HEK293 (cell line): ENCODE measurements around the gene JOSD2.

Experiments used
- CTCF ChIA-PET: fragments of 350-600 bp; formaldehyde crosslinking; extraction: SDS; loops from one replicate; lab custom pipeline; 2021; ENCODE audit warnings: antibody characterized with exemption; lab: Yijun Ruan, JAX
- POLR2A ChIA-PET: fragments of 300-600 bp; formaldehyde crosslinking; extraction: SDS; loops from one replicate; lab custom pipeline; 2020; ENCODE audit warnings: antibody characterized with exemption, inconsistent platforms; lab: Yijun Ruan, JAX
- H3K27ac ChIP-seq: fragments of 200-500 bp; sonication (Bioruptor generic); 2 replicates; pipeline ENCODE4 v1.5.1; 2014; ENCODE audit warnings: low read depth, low read length, control low read depth, inconsistent platforms; ENCODE audit errors: extremely low read depth
- H3K36me3 ChIP-seq, 2 experiments: fragments of 200-500 bp in 1 of 2; sonication (Bioruptor generic) in 1 of 2; 1 replicate in 1 of 2; 2 replicates in 1 of 2; pipeline ENCODE4 v1.5.1; 2014 to 2017; ENCODE audit warnings: inconsistent platforms in 2 of 2, low read length in 2 of 2; ENCODE audit not compliant: control insufficient read depth in 2 of 2, insufficient read depth in 1 of 2
- H3K4me1 ChIP-seq: fragments of 200-500 bp; sonication (Bioruptor generic); 2 replicates; pipeline ENCODE4 v1.5.1; 2014; ENCODE audit warnings: mild to moderate bottlenecking, low read length, inconsistent platforms; ENCODE audit not compliant: control insufficient read depth, insufficient read depth
- H3K4me3 ChIP-seq: 2 replicates; pipeline ENCODE4 v1.5.1; 2011; ENCODE audit warnings: low read depth, mild to moderate bottlenecking, control low read depth, low read length, moderate library complexity
- H3K9me3 ChIP-seq: fragments of 200-500 bp; sonication (Bioruptor generic); 2 replicates; pipeline ENCODE4 v1.5.1; 2014; ENCODE audit warnings: low read depth, low read length, inconsistent platforms; ENCODE audit not compliant: control insufficient read depth, insufficient read depth
- KLF16 ChIP-seq: fragments of 450-650 bp; formaldehyde crosslinking; IDR thresholded peaks from 2 replicates; pipeline ENCODE4 v1.5.1; 2017; ENCODE audit warnings: missing biosample characterization, missing genetic modification characterization
- KLF8 ChIP-seq: fragments of 450-650 bp; formaldehyde crosslinking; IDR thresholded peaks from 2 replicates; pipeline ENCODE4 v1.5.1; 2016; ENCODE audit warnings: missing biosample characterization, missing genetic modification characterization
- REPIN1 ChIP-seq: fragments of 450-650 bp; formaldehyde crosslinking; IDR thresholded peaks from 2 replicates; pipeline ENCODE4 v1.5.1; 2017; ENCODE audit warnings: missing biosample characterization, missing genetic modification characterization, low read depth
- SCRT2 ChIP-seq: fragments of 450-650 bp; formaldehyde crosslinking; IDR thresholded peaks from 2 replicates; pipeline ENCODE4 v1.5.1; 2016; ENCODE audit warnings: missing biosample characterization, missing genetic modification characterization
- YY2 ChIP-seq: fragments of 450-650 bp; formaldehyde crosslinking; IDR thresholded peaks from 2 replicates; pipeline ENCODE4 v1.5.1; 2016; ENCODE audit warnings: missing biosample characterization, missing genetic modification characterization
- ZNF354C ChIP-seq: fragments of 450-650 bp; formaldehyde crosslinking; IDR thresholded peaks from 2 replicates; pipeline ENCODE4 v1.5.1; 2016; ENCODE audit warnings: missing biosample characterization, missing genetic modification characterization, low read depth, borderline replicate concordance
- ZNF433 ChIP-seq: fragments of 450-650 bp; formaldehyde crosslinking; IDR thresholded peaks from 2 replicates; pipeline ENCODE4 v1.5.1; 2016; ENCODE audit warnings: missing biosample characterization, missing genetic modification characterization, low read depth
- ZNF529 ChIP-seq: fragments of 450-650 bp; formaldehyde crosslinking; IDR thresholded peaks from 2 replicates; pipeline ENCODE4 v1.5.1; 2017; ENCODE audit warnings: missing genetic modification characterization, missing biosample characterization; ENCODE audit not compliant: insufficient replicate concordance
- ZNF530 ChIP-seq: fragments of 450-650 bp; formaldehyde crosslinking; IDR thresholded peaks from 2 replicates; pipeline ENCODE4 v1.5.1; 2016; ENCODE audit warnings: low read depth, missing biosample characterization, missing genetic modification characterization
- ZNF596 ChIP-seq: fragments of 450-650 bp; IDR thresholded peaks from 2 replicates; pipeline ENCODE4 v1.5.0; 2018; ENCODE audit warnings: missing biosample characterization, mild to moderate bottlenecking, missing genetic modification characterization, moderate library complexity
- ZNF600 ChIP-seq: fragments of 450-650 bp; formaldehyde crosslinking; IDR thresholded peaks from 2 replicates; pipeline ENCODE4 v1.5.1; 2016; ENCODE audit warnings: missing biosample characterization, missing genetic modification characterization
- ZNF707 ChIP-seq: fragments of 450-650 bp; formaldehyde crosslinking; IDR thresholded peaks from 2 replicates; pipeline ENCODE4 v1.5.1; 2016; ENCODE audit warnings: missing biosample characterization, missing genetic modification characterization
- ZNF768 ChIP-seq: fragments of 450-650 bp; formaldehyde crosslinking; IDR thresholded peaks from 2 replicates; pipeline ENCODE4 v1.5.1; 2018; ENCODE audit warnings: missing biosample characterization, mild to moderate bottlenecking, missing genetic modification characterization
- ZSCAN16 ChIP-seq: fragments of 450-650 bp; formaldehyde crosslinking; IDR thresholded peaks from 2 replicates; pipeline ENCODE4 v1.5.1; 2016; ENCODE audit warnings: missing biosample characterization, missing genetic modification characterization
- TF ChIP-seq, protein P1 (sequence below): fragments of 450-650 bp; formaldehyde crosslinking; IDR thresholded peaks from 2 replicates; pipeline ENCODE4 v1.5.1; 2016; ENCODE audit warnings: missing biosample characterization, missing genetic modification characterization, borderline replicate concordance
- TF ChIP-seq, protein P2 (sequence below): fragments of 450-650 bp; formaldehyde crosslinking; IDR thresholded peaks from 2 replicates; pipeline ENCODE4 v1.5.0; 2017; ENCODE audit warnings: missing biosample characterization, missing genetic modification characterization, borderline replicate concordance
- TF ChIP-seq, protein P3 (sequence below): fragments of 450-650 bp; IDR thresholded peaks from 2 replicates; pipeline ENCODE4 v1.5.1; 2018; ENCODE audit warnings: missing biosample characterization, mild to moderate bottlenecking, missing genetic modification characterization
- TF ChIP-seq, protein P4 (sequence below): fragments of 450-650 bp; formaldehyde crosslinking; IDR thresholded peaks from 2 replicates; pipeline ENCODE4 v1.5.1; 2017; ENCODE audit warnings: missing biosample characterization, missing genetic modification characterization

Gene JOSD2

DNA sequence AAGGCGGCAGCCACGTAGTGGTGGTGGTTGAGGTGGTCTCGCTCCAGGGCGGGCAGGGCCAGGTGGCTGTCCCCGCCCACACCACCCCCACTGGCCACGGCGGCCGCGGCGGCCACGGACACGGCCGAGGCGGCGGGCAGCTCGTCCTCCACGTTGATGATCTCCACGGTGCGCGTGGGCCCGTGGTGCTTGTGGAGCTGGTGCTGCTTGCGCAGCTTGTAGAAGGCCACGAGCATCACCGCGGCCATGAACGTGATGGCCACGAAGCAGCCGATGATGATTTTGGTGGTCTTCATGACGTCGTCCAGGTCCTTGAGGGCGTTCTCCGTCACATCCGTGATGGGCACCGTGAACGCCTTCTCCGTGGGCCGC lies 6.7 kb upstream of the JOSD2 start (continued):
- no peak for TF ChIP-seq SCRT2 (tag by site-specific recombination)

DNA sequence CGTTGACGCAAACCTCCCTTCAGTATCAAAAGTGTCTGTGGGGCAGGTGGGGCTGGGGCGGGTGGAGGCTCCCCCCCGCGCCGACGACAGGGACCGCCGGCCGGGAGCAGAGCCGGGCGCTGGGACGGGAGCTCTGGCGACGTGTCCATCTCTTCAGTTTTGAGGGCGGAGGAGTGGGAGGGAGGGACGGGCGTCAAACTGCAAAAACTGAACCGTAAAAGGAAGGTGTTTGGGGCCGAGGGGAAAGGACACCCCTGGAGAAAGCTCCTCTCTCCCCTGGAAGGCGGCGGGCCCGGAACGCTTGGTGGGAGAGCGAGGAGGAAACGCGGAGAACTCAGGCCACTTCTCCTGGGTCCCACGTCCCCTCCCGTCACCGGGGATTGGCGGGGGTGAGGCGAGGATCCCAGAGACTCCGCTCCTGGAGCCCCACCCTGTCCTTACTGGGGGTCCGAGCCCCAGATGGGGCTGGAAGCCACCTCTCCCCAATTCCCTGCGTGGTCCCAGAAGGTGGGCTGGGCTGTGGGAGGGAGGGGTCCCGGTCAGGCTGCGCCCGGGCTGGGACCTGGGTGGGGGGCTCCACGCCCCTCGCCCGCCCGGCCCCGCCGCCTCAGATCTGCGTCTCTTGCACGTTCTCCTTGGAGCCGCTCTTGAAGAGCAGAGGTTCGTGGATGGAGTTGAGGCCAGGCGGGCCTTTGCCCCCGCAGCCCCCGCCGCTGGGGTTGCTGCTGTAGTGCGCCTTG lies 6.1 kb upstream of the JOSD2 start:
- peaks cover 0 to 9% of the 10 kb centered on the region in 2 experiments; a peak in 1 of 3 replicates for H3K36me3 ChIP-seq
- ChIA-PET CTCF (interaction anchor here (0.7 to 1.8 kb wide), 2 partner anchors 21 to 405 kb away, joined by 3 to 6 read pairs; no protein-coding TSS in a partner anchor), POLR2A (no interaction called here)
- peaks cover under 1% of the 10 kb centered on the region; the same call in 1 of the 2 replicates for H3K4me1 ChIP-seq
- TF ChIP-seq KLF8 (tag by site-specific recombination) = peak; percentile 86
- TF ChIP-seq YY2 (tag by site-specific recombination) = no peak
- no peak overlapping the region for H3K27ac ChIP-seq
- H3K9me3 ChIP-seq = no peaks in the 10 kb centered on the region
- H3K4me3 ChIP-seq = no peak overlapping the region

DNA sequence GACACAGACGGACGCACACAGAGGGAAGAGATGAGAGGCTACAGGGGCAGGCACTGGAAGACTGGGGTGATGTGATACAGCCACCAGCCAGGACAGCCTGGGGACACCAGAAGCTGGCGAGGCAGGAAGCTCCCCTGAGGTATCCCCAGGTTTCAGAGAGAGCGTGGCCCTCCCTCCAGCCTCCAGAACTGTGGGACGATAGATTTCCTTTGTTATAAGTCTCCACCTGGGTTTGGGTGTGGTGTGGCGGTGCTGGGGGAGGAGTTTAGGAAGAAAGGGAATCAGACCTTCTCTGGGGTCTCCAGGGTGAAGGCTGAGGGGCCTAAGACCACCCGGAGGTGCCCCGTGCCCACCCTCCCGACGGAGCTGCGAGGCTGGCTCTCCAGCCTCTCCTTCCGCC lies 5.5 kb upstream of the JOSD2 start:
- Histone ChIP-seq H3K4me1 (peaks cover 5% of the 10 kb centered on the region), H3K36me3 (peaks cover 0 to 9% of the 10 kb centered on the region in 2 experiments; a peak in 1 of 3 replicates), H3K9me3 (no peaks in the 10 kb centered on the region), H3K27ac (no peak overlapping the region), H3K4me3 (no peak overlapping the region)
- ChIA-PET CTCF (interaction anchor here (0.7 to 1.8 kb wide), 2 partner anchors 21 to 82 kb away, joined by 3 to 6 read pairs; no protein-coding TSS in a partner anchor), POLR2A (no interaction called here)
- TF ChIP-seq ZNF600 (tag by site-specific recombination) (no peak), KLF16 (tag by site-specific recombination) (no peak), ZNF354C (no peak), ZNF529 (tag by site-specific recombination) (no peak)
- TF ChIP-seq, protein P1, sequence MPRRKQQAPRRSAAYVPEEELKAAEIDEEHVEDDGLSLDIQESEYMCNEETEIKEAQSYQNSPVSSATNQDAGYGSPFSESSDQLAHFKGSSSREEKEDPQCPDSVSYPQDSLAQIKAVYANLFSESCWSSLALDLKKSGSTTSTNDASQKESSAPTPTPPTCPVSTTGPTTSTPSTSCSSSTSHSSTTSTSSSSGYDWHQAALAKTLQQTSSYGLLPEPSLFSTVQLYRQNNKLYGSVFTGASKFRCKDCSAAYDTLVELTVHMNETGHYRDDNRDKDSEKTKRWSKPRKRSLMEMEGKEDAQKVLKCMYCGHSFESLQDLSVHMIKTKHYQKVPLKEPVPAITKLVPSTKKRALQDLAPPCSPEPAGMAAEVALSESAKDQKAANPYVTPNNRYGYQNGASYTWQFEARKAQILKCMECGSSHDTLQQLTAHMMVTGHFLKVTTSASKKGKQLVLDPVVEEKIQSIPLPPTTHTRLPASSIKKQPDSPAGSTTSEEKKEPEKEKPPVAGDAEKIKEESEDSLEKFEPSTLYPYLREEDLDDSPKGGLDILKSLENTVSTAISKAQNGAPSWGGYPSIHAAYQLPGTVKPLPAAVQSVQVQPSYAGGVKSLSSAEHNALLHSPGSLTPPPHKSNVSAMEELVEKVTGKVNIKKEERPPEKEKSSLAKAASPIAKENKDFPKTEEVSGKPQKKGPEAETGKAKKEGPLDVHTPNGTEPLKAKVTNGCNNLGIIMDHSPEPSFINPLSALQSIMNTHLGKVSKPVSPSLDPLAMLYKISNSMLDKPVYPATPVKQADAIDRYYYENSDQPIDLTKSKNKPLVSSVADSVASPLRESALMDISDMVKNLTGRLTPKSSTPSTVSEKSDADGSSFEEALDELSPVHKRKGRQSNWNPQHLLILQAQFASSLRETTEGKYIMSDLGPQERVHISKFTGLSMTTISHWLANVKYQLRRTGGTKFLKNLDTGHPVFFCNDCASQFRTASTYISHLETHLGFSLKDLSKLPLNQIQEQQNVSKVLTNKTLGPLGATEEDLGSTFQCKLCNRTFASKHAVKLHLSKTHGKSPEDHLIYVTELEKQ (tag by site-specific recombination) = no peak

DNA sequence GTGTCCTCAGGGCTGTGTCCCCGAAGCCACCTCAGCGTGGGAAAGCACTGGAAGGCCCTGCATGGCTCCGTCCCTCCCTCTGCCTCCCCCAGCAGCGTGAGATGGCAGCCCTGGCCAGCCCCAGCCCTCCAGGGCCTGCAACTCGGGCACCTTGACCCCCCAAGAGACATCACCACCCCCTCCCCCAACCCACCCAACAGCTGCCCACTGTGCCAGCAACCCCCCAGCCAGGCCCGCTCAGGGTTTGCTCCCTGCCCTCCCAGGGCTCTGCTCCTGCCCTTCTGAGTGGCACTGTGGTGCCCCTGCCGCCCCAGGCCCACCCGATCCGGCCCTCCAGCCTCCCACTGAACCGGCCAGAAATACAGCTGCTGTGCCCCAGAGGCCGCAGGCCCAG lies 4.2 kb upstream of the JOSD2 start:
- H3K4me3 ChIP-seq = no peak overlapping the region
- CTCF ChIA-PET = no interaction called here
- peaks cover 5% of the 10 kb centered on the region for H3K4me1 ChIP-seq
- peaks cover 0 to 9% of the 10 kb centered on the region in 2 experiments; a peak in 1 of 3 replicates for H3K36me3 ChIP-seq
- TF ChIP-seq ZNF707 (no peak), ZNF530 (tag by site-specific recombination) (no peak), ZNF596 (tag by site-specific recombination) (no peak), ZNF768 (tag by site-specific recombination) (no peak), ZNF433 (tag by site-specific recombination) (no peak), REPIN1 (tag by site-specific recombination) (no peak), ZSCAN16 (tag by site-specific recombination) (no peak)
- TF ChIP-seq, protein P2, sequence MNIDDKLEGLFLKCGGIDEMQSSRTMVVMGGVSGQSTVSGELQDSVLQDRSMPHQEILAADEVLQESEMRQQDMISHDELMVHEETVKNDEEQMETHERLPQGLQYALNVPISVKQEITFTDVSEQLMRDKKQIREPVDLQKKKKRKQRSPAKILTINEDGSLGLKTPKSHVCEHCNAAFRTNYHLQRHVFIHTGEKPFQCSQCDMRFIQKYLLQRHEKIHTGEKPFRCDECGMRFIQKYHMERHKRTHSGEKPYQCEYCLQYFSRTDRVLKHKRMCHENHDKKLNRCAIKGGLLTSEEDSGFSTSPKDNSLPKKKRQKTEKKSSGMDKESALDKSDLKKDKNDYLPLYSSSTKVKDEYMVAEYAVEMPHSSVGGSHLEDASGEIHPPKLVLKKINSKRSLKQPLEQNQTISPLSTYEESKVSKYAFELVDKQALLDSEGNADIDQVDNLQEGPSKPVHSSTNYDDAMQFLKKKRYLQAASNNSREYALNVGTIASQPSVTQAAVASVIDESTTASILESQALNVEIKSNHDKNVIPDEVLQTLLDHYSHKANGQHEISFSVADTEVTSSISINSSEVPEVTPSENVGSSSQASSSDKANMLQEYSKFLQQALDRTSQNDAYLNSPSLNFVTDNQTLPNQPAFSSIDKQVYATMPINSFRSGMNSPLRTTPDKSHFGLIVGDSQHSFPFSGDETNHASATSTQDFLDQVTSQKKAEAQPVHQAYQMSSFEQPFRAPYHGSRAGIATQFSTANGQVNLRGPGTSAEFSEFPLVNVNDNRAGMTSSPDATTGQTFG (tag by site-specific recombination) = no peak
- TF ChIP-seq, protein P3, sequence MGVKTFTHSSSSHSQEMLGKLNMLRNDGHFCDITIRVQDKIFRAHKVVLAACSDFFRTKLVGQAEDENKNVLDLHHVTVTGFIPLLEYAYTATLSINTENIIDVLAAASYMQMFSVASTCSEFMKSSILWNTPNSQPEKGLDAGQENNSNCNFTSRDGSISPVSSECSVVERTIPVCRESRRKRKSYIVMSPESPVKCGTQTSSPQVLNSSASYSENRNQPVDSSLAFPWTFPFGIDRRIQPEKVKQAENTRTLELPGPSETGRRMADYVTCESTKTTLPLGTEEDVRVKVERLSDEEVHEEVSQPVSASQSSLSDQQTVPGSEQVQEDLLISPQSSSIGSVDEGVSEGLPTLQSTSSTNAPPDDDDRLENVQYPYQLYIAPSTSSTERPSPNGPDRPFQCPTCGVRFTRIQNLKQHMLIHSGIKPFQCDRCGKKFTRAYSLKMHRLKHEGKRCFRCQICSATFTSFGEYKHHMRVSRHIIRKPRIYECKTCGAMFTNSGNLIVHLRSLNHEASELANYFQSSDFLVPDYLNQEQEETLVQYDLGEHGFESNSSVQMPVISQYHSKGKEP (tag by site-specific recombination) = no peak
- TF ChIP-seq, protein P4, sequence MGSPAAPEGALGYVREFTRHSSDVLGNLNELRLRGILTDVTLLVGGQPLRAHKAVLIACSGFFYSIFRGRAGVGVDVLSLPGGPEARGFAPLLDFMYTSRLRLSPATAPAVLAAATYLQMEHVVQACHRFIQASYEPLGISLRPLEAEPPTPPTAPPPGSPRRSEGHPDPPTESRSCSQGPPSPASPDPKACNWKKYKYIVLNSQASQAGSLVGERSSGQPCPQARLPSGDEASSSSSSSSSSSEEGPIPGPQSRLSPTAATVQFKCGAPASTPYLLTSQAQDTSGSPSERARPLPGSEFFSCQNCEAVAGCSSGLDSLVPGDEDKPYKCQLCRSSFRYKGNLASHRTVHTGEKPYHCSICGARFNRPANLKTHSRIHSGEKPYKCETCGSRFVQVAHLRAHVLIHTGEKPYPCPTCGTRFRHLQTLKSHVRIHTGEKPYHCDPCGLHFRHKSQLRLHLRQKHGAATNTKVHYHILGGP (tag by site-specific recombination) = no peak
- POLR2A ChIA-PET = no interaction called here
- no peak overlapping the region for H3K27ac ChIP-seq
- H3K9me3 ChIP-seq = no peaks in the 10 kb centered on the region
